Ramos (cell line): Measurements from ENCODE around the gene ADTRP.

ENCODE experiments used
- in situ Hi-C: fragments of 300-500 bp; cut with MboI; formaldehyde crosslinking; loops from one replicate; pipeline ENCODE4 v1.14.3; 2022; ENCODE audit warnings: low sequenced_read_pairs; ENCODE audit not compliant: unreplicated experiment

The ADTRP gene

GRCh38 chr6:11731423-11731822 is 47.2 kb downstream of the ADTRP start:
- in situ Hi-C loops = no loop called here

DNA sequence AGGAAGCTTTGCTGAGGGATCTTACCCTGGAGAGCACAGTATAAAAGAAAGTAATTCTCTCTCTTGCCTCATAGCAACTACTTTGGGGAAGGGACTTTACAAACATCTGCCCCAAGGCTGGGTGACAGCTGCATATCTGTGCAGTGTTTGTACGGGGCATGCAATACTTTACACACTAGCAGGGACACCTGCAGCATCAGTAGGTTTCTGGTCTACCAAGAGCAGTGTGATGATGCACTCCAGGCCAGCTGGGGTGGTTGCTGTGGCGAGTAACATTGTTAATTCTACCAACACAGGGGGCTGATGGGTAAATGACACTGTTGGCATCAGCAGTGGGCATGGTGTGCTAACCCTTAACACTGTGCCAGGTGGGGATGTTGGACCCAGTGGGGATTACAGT is 48.0 kb downstream of the ADTRP start:
- in situ Hi-C loops = no loop called here

DNA sequence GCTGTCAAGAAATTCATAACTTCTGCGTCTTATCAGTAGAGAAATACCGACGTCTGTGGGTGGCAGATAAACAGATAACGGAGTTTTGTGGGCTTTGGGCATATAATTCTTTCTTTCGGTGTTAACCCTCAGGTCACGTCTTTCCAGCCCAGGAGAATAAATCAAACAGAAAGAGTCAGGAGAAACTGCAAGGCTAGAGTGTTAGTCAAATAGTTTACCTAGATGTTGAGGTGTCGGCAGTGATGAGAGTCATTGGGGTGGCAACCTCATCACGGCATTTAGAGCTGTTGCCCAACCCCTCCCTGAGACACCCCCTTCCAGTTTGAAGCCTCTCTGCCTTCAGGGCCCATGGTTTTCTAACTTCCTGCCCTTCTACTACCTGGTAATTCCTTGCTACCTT is 49.5 kb downstream of the ADTRP start:
- in situ Hi-C loops = no loop called here

- in situ Hi-C loops = no loop called here
Measured at GRCh38 chr6:11727998-11728961, 50.3 kb downstream of the ADTRP start.

GRCh38 chr6:11727346-11727997 is 51.1 kb downstream of the ADTRP start:
- in situ Hi-C loops = no loop called here

- in situ Hi-C loops = no loop called here
Measured at GRCh38 chr6:11724286-11724685, 54.3 kb downstream of the ADTRP start.

DNA sequence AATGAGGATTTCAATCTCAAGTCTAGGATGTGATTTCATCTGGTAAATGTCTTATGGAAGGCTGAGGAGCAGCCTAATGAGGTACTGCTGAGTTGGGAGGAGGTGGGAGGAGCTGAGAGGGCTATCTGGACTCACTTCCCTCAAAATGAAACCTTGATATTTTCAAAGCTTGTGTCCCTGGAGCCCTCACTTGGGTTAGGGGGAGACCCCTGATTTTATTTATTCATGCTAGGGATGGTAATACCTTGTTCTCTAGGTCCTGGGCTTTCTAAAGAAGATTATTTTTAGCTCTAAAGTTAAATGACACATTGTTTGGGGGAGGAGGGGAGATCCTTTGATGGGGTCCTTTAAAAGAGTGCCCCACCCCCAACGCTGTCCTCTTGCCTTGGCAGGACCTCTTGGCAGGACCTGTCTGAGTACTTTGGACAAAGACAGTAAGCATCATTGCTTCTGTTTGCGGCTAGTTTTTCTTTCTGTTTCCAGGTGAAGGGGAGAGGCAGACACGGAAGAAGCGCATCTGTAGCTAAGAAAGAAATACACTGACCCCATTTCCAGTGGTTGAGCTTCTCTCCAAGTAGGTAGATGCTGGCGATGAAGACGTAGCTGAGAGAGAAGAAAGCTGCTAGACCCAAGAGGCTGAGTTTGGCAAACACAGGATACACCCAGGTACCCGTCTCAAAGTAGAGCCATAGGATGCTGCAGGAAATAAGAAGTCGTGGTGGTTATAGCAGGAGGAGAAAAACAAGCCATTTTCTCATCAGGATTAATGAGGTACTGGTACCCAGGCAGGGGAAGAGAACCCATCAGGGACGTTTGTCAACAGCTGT is 55.6 kb downstream of the ADTRP start:
- in situ Hi-C loops = no loop called here

- in situ Hi-C loops = no loop called here
Measured at GRCh38 chr6:11722220-11722619, 56.4 kb downstream of the ADTRP start.

- in situ Hi-C loops = no loop called here
Measured at GRCh38 chr6:11718463-11718862, 60.1 kb downstream of the ADTRP start.

- in situ Hi-C loops = no loop called here
Measured at GRCh38 chr6:11718031-11718430, 60.6 kb downstream of the ADTRP start.

DNA sequence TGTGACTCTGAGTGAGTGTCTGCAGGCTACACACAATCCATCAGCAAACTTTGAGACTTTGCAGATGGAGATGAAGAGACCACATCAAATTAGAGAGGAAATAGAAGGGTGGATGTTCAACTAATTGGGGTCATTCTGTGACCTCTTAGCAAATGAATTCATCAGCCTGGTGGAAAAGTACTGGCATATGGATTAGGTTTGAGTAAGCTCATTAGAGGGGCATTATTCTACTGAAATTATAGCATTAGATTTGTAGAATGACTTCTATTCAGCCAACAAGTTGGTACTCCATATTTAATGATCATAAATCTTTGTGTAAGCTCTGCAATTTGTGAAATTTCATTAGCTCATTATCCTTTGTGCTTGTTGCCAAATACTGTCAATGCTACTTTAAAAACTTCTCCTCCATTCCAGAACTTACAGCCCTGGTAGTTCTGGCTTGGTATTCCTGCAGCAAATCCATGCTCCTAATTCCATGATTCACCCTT is 63.8 kb downstream of the ADTRP start:
- in situ Hi-C loops = no loop called here

DNA sequence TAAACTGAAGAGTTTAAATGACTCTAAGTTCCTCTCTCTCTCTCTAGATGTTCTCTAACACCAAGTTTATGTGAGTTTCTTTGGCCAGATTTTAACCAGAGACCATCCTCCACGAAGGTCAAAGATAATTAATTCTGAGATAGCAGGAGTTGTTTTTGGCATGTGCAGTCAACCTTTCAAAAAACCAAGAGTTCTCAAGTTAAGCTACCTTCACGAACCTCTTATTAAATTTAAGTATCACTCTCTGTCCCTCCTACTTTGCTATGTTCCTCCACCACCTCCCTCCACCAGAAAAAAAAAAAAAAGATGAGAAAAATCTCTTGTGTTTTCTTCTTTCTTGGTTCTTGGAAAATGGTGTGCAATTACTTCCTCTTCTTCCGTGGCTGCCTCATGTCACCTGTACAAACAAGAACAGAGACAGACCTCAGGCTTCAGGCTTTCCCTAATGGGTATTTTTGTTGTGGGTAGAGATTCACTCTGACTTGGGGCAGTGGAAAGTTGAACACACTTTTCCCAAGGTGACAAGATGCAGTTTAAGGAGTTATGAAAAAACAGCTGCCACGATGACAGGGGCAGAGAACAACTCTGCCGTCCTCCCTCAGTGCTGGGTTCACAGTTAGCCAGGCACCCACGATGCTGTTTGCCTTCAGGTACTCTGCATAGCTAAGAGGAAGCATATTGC is 64.3 kb downstream of the ADTRP start:
- in situ Hi-C loops = no loop called here

GRCh38 chr6:11712760-11713159 is 65.8 kb downstream of the ADTRP start:
- in situ Hi-C loops = no loop called here

DNA sequence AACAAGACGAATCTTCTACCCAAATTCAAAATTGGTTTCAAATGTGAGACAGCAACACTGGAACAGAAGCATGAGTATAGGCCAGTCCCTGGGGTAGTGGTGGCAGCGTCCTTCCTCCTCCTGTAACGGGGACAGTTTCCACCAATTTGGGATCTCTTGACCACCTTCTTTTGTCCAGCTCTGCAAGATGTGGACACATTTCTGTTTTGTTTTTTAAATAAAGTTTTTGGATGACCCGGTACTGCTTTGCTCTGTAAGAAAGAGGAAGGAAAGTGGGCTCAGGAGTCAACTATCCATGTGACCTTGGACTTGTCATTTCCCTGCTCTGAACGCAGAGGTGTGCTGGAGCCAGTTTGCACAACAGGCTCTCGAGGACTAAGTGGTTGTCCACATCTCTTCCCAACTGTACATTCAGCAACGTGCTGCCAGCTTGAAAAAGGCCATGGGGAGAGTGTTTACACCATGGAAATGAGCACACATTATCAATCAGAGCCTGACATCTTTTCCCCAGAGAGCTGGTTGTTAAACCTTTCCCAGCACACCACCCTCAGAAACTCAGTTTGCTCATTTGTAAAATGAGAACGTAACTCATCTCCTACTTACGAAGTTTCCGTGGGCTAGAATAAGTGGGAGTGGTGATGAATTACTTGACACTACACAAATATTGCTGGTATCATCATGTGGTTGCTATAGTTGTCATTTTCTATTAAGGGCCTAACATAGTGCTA is 66.5 kb downstream of the ADTRP start:
- in situ Hi-C loops = no loop called here

DNA sequence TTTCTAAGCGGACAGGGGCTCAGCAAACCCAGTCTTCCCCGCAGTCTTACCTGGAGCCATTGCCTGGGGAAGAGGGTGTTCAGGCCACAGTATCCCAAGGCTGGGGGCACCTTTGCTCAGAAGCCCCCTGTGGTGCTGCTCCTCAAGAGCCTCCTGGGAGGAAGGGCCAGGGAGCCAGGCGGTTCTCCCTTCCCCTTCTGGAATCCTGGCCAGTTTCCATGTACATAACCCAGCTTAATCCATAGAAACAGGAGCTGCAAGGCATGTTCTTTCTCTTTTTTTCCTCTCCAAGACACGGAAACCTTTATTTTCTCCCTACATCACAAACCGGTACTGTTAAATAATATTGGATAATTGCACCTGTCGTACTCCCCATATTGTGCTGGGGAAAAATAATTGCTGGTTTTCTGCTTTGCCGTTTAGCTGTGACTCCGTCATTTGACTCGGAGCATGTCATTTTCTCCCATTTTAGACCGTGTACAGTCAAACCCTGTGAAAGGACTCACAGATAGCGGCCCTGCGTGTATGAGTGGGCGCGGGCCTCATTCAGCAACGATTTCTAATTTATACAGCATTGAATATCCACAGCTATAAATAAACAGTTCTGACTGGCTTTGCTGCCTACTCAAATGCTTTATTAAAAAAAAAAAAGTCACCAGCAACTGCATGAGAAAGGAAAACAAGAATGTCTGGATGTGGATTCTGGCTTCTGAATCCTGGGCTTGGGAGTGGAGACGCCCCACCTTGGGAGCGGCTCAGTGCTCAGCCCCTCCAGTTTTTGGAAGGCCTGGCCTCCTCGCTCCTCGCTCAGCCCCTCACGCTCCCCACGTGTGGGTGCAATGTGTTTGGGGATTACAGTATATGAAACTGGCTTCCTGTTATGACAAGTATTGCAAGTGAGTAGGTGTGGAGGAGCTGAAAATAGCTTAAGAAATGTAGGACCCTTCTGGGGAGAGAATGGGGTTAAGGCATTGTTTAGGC is 67.3 kb downstream of the ADTRP start:
- in situ Hi-C loops = no loop called here

DNA sequence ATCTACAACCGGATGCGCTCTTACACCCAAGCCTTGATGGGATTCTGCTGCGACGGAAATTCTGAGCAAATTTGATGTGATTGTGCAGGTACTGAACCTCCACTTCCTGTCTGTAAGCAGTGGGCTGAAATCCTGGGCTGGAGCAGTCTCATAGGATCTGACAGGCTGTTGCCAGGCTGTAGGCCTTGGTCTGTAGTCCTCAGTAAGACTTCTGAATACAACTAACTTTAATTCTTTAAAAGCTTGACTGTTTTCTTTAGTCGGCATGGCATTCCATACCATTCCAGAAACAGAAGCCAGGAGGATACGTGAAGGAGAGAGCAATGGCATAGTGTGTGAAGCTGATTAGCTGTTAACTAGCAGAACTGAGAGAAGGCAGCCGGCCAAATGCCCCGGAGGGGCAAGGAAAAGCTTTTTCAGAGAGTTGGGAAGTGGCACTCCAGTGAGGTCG is 68.3 kb downstream of the ADTRP start:
- in situ Hi-C loops = no loop called here

GRCh38 chr6:11706171-11706570 is 72.4 kb downstream of the ADTRP start:
- in situ Hi-C loops = no loop called here

GRCh38 chr6:11705483-11705882 is 73.1 kb downstream of the ADTRP start:
- in situ Hi-C loops = no loop called here
